NCI-H1930 (cell line): ENCODE data around the gene COA3.

Source experiments
- DNase-seq, 2 experiments: peaks; one replicate each; lab custom pipeline; 2025; lab: John Stamatoyannopoulos, UW

Gene COA3

GRCh38 chr17:42750739-42751344, 47.7 kb downstream of the COA3 start:
- no peak for DNase-seq

- no peak for DNase-seq
Measured at GRCh38 chr17:42748908-42749798, 49.4 kb downstream of the COA3 start.

GRCh38 chr17:42748202-42748907, 50.1 kb downstream of the COA3 start:
- DNase-seq: no peak
